NCI-H524 (cell line): Measurements from ENCODE around the gene UNC80.

ENCODE experiments used
- DNase-seq, 2 experiments: peaks; one replicate each; lab custom pipeline; 2025; lab: John Stamatoyannopoulos, UW

UNC80 gene

DNA sequence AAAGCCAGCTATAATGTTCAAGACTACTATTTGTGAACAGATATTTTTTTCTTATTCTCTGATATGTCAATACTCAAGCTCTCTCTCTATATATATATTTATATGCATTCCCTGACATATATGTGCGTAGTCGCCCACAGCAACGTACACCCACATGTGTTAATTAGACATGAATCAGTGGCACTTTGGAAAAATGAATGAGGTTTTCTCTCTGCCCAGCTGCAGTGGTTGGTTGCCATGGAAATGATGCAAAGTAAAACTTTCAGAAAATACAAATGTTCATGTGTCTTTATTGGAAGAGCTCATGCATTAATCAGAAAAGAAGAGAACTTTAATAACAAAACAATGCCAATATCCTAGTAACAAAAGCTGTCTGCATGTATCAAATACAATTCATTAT is 34.7 kb downstream of the UNC80 start:
- DNase-seq, result no peak

DNA sequence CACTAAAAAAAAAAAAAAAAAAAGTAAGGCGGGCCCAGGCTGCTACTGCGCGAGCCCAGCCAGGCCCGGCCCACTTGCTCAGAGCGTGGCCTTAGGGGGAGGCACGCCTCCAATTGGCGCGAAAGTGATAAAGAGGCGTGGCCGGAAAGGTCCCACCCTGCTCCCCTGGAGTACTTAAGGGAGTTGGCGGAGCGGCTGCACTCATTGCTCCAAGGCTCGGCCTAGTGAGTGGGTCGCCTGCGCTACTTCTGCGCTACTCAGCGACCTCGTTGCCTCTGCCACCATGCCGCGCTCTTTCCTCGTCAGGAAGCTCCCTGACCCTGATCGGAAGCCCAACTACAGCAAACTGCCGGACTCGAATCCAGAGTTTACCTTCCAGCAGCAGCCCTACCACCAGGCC is 36.9 kb downstream of the UNC80 start:
- no peak for DNase-seq

DNA sequence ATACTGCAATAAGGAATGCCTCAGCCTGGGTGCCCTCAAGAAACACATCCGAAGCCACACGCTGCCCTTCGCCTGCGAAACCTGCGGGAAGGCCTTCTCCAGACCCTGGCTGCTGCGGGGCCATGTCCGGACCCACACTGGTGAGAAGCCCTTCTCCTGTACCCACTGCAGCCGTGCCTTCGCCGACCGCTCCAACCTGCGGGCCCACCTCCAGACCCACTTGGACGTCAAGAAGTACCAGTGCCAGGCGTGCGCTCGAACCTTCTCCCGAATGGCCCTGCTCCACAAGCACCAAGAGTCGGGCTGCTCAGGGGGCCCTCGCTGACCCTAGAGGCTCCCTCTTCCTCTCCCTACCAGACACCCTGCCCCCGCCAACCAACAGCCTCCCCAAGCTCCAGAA is 37.6 kb downstream of the UNC80 start:
- no peak for DNase-seq

DNA sequence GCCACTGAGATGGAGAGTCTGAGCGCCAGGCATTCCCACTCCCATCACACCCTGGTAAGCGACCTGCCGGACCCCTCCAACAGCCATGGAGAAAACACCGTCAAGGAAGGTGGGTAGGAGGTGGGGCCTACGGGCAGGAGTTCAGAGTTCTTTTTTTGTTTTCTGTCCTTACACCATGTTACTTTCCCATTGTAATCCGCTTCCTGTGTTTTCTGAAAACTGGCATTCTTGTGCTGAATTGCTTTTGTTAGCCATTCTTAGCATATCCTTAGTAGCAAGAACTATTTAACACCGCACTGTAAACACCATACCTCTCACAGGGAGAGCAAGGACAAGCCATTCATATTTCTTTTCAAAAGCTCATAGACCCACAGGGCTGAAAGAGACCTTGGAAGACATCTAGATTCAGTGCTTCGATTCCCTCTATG is 46.2 kb downstream of the UNC80 start:
- no peak for DNase-seq

DNA sequence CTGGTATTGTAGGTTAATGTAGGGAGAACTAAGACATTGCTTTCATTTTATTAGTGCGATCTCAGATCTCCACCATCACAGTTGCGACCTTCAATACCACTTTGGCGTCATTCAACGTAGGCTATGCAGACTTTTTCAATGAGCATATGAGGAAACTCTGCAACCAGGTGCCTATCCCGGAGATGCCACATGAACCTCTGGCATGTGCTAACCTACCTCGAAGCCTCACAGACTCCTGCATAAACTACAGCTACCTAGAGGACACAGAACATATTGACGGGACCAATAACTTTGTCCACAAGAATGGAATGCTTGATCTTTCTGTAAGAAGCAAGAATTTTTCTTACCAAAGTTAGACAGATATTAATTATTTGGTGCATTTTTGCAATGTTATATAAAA is 47.3 kb downstream of the UNC80 start:
- no peak for DNase-seq

DNA sequence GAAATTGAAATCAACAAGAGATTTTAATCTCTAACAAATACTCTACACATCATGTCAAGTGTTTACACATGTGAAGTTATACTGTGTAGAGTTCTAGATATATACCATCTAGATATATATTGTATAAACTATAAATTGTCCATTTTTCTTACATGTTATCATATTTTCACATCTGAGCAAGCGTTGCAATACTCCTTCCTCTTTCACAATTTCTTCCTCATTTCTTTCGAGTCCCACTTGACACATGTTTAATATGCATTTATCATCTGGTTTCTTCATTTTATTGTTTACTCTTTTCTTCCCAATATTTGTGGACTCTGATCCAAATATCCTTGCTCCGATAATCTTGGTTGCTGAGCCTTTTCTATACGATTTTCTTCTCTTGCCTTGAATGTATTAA is 50.2 kb downstream of the UNC80 start:
- DNase-seq, result no peak

DNA sequence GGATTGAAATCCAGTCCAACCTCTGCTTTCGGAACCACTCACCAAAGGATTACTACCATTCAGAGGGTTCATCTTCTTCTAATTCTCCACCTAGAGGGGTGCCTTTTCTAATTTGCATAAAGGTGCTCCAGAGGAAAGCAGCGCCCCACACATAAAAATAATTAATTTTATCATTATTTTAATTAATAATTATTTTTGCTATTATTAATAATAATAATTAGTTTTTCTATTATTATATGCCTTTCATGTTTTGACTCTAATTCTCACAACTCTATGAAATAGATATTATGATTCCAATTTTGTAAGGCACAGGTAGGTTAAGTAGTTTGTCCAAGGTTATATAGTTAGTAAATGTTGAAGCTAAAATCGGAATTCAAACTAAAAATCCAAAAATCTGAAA is 51.9 kb downstream of the UNC80 start:
- DNase-seq, result no peak

DNA sequence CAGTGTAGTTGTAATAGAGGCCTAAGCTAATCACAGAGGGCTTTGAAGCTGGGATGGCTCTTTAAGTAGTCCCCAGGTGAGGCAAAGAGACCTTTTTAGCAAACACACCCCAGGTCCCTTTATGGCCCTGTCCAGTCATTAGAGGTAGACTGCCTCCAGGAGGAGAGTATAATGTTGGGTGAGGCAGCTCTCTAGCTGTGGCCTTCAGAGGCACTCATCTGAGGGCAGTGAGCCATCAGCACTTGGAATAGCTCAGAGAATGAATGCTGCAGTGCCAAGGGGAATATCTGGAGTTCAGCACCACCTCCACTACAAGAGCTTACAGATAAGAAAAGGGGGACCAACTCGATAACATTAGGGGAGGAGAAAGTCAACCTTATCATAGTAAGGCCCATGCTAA is 52.8 kb downstream of the UNC80 start:
- no peak for DNase-seq

DNA sequence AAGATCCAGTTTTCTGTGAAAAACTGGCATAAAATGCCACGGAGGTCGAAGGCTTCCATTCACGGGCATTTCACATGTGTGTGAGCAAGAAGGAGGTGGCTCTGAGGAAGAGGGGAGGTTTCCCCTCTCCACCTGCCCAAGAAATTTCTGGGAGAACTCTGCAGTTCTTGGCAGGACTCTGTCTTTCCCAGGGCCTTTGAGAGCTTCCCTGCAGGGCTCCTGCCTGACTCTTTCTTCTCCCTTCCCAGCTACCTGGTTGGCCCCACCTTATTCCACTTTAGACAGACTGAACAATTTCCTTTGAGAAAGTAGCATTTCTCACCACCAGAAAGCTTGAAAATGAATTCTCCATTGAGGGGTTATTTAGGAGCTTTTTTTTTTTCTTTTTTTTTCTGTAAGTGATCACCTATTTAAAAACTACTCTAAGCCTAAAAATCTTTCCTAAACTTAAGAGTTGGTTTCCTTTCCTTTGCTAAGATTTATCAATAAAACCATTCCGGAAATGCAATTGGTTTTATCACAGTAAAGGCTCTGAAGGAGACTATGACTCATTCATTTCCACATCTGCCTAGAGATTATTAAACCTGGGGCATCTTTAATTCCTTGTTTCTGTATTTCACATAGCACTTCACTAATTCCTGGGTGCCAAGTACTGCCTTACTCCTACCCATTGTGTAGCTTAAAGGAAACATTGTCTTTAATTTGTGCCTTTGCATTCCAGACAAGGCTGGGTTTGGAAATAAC is 59.3 kb downstream of the UNC80 start:
- no peak for DNase-seq

DNA sequence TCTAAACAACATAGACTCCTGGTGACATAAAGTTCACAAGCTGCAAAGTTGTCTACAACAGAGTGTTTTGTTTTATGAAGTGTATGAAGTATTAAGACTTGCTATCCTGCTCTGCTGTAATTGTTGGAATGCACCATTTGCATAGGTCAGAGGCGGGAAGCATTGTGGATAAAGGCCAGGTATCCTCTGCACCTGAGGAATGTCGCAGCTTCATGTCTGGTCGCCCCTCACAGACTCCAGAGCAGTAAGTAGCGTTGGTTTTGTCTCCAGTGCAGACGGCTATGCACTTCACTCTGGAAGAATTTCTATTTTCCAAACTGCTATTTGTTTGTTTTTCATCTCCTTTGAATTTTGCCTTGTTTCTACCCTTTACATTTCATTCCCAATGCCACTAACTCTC is 63.1 kb downstream of the UNC80 start:
- no peak for DNase-seq

DNA sequence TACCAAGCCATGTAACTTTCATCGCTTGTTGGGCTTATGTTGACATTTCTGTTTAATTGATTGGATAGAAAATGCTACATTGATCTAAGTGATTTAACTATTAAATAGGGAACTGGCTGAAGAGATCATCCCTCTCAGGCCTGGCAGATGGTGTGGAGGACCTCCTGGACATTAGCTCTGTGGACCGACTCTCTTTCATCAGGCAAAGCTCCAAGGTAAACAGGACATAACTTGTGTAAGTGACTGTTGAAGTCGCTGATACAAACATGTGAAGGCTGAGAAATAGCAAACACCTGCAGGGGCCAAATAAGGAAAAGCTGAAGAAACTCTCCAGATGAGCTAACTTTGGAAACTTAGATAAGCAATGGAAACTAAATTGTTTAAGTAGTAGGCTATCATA is 68.8 kb downstream of the UNC80 start:
- no peak for DNase-seq

DNA sequence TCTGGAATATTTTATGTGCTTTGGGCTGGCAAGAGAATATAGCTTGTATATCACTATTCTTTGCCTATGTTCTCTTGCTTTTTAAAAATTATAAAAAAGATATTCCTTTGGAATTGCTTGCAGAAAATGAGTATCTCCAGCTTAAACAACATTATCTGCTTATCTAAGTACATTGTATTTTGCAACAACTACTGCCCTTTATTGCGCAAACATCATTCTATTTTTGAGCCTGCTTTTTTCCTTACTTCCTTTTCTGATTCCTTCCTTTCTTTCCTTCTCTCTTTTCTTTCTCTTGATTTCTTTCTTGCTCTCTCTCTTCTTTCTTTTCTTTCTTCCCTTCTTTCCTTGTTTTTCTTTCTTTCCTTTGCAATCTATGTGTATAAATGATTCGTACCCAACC is 74.0 kb downstream of the UNC80 start:
- no peak for DNase-seq

DNA sequence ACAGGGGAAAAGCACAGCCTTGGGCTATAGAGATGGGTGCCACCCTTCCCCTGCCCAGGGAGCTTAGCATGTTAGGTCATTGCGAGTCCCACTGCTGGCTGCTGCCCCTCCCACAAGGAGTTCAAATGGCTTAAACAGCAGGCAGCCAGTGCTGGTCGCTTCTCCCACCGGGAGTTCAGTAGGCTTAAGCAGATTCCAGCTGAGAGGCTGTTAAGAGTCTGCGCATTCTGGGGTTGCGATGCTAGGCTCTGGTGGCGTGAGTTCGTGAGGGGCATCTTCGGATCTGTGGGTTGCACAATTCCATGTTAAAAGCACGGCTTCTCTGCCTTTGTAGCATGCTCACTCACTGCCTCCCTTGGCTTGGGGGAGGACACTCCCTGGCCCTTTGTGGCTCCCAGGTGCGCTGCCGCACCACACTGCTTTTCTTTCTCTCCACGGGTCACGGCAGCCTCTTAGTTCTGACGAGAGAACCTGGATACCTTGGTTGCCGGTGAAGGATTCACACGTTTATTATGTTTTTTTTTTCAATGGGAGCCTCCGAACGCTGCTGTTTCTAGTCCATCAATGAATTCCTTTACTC is 93.2 kb downstream of the UNC80 start:
- no peak for DNase-seq

DNA sequence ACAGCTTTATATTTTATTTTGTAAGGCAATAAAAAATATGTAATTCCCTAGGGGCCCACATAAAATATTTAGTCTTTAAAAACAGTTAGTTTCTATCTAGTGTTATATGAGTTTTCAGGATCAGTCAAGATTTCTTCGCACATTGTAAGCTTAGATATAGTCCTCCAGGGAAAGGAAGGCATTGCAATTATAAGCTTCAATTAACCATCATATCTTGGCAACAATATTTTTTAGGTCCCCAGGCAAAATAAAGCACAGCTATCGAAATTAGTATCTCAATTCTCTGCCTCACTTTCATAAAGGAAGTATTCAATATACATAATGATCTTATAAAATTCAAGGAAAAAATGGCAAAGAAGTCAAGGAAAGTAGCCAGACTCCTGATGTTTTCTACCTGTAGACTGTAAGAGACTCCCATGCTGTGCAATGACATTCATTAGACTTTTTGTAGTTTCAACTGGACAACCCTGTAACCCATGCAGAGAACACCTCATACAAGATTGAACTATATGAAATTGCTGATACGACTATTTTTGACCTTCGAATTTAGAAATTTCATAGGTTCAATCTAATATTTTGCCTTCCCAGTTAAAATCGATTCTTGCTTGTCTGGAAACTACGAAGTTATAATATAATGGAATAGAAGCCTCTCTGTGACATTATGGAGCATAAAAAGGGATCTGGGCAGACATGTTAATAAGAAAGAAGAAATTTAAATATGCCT is 96.8 kb downstream of the UNC80 start:
- DNase-seq, result no peak

DNA sequence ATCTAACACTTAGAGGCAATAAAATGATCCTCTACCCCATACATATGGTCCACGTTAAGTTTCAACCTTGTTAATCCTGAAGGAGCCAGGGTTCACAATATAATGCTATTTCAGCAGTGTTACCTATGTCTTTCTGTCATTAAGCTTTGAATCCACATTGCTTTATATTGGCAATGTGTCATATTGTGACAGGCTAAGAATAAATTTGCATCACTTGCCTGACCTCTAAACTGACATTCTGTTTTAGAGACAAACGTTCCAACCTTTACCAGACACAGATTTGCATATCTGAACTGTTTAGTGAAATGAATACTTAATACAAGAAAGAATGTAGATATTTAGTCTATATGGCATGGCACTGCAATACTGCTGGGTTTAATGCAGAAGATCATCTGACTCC is 98.4 kb downstream of the UNC80 start:
- DNase-seq, result peak in 1 of 2 experiments; percentile 6

DNA sequence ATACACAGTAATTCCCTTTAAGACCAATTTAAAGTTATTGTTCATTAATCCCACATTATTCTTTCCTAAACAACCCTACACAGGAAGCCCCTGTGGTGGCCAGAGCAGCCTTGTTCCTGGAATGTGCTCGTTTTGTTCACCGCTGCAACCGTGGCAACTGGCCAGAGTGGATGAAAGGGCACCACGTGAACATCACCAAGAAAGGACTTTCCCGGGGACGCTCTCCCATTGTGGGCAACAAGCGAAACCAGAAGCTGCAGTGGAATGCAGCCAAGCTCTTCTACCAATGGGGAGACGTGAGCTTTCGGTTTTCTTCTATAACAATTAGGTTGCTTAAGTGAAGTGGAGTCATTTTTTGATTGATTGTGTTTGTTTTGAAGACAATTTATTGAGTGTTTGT is 101.0 kb downstream of the UNC80 start:
- no peak for DNase-seq

DNA sequence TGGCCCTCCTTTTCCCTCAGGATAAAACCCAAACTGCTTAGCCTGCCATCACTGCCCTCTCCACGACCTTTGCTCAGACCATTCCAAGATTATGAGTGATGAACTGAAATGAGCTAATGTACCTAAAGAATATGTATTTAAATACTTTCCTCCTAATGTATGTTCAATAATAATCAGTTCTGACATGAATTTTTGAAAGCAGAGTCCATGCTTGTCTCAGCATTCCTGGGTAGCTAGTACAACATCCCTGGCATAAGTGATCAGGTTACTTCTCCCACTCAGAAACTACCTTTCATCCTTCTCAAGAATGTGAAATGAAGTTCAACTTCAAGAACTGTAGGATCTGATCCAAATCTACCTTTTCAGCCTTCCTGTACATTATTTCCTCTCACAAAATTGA is 103.6 kb downstream of the UNC80 start:
- DNase-seq, result no peak

DNA sequence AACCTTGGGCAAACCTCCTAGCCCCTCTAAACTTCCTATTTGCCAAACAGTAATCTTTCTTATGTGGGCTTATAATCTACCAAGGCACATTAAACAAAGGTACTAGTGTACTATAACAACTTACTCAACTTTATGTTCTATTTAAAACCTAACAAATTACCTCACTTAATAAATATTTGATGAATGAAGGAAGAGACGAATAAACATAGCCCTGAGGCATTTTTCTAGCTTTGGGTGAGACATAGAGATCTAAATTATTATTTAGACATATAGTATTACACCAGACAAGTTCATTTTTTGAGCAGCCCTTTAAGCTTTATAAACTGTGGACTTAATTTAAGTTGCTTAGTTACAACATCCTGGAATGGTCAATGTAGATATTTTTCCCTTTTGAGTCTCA is 104.6 kb downstream of the UNC80 start:
- no peak for DNase-seq

DNA sequence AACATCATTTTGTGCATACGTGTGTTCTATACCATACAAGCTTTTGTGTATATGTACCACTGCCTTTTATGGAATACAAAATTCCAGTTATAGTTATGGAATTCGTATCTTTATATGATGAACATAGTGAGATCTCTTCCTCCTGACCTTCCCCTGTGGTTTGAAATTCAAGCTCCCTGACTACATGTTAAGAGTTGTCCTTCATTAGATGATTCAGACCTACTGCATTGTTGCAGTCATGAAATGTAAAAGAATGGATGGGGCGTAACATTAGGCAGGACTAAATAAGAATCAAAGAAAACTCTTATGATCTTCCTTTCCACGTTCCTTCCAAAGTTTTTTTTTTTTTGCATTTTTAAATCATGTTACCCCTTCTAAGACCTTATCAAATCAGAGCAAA is 107.1 kb downstream of the UNC80 start:
- no peak for DNase-seq

DNA sequence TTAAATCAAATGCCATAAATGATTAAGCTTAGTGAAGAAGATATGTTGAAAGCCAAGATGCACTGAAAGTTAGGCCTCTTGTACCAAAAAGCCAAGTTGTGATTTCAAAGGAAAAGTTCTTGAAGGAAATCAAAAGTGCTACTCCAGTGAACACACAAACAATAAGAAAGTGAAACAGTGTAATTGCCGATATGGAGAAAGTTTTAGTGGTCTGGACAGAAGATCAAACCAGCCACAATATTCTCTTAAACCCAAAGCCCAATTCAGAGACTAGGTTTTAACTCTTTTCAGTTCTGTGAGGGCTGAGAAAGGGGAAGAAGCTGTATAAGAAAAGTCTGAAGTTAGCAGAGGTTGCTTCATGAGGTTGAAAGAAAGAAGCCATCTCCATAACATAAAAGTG is 129.0 kb downstream of the UNC80 start:
- DNase-seq, result no peak

DNA sequence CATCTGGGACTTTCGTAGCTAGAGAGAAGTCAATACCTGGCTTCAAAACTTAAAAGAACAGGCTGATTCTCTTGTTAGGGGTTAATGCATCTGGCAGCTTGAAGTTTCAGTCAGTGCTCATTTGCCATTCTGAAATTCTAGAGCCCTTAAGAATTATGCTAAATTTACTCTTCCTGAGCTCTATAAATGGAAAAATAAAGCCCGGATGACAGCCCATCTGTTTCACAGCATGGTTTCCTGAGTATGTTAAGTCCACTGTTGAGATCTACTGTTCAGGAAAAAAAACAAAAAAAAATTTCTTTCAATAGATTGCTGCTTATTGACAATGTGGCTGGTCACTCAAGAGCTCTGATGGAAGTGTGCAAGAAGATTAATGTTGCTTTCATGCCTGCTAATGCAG is 129.5 kb downstream of the UNC80 start:
- DNase-seq, result peak; percentile 27 to 63

DNA sequence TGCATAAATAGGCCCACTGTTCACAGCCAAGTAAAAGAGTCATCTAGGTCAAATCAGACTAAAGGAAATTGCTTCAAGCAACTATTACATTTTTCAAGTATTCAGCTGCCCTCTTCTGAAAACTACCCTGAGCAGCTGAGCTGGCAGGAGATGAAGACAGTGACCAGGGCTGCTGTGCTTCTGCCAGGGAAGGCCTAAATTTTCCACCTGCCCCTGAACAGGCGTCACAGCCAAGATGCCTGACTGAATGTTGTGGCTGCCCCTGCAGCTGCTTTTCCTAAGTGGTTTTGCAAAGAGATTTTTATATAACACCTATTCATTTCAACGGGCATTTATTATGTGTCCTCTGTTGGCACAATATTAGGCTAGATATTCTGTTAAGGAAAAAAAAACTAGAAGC is 134.1 kb downstream of the UNC80 start:
- DNase-seq, result no peak

DNA sequence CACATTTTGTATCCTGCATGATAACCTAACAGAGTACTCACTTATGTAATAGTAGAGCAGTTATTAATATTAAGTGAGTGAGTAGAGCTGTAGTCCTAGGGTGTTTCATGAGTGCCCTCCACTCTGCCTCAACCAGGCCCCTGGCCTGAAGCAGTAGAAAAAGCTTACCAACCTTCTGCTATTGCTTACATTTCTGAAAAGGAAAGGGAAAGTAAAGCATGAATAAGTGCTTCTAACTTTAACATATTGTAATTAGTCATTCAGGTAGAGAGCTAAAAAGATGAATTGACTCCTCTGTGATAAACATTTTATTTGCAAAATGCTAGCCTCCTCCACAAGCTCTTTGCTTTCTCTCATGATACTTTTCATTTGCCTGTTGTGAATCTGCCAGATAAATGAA is 136.1 kb downstream of the UNC80 start:
- DNase-seq, result no peak

DNA sequence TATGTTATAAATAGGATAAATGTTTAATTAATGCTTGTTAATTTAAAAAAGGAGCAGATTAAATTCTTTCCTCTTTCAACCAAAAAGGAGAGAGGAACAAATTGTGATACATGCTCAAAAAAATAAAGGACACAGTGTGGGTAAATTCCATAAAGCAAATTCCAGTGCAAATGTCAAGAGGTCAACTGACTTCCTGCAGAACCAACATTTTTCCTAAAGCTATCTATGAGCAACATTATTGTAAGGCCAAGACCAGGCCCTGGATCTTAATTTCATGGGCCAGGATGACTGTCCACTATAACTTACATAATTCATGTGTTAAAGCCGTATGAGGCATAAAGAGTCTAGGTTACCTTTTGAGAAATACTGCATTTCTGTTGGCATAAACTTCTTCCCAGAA is 136.9 kb downstream of the UNC80 start:
- no peak for DNase-seq
